ENCODE measurements around the gene GPRC5A.

Gene GPRC5A

DNA sequence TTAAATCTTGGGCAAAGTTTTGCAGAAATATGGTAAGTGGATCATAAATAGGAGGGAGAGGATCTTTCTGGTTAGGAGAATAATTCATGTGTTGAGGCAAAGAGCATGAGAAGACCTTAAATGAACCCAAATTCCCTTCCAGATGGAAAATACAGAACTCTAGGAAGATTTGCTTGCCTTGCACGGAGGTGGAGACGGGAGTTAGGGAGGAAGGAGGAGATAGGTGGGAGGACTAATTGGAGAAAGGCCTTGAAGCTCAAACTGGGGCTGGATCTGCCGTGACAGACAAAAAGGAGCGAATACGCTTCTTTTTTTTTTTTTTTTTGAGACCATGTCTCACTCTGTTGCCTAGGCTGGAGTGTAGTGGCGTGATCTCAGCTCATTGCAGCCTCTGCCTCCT lies 5.9 kb downstream of the GPRC5A start:
- no peak for TF ChIP-seq CTCF (IDR thresholded peaks at IDR 0.05; ENCODE audit: borderline replicate concordance, insufficient read depth, low read depth, low read length)
- H3K4me3 ChIP-seq (ENCODE audit: low read depth, low read length), result no peak overlapping the region

DNA sequence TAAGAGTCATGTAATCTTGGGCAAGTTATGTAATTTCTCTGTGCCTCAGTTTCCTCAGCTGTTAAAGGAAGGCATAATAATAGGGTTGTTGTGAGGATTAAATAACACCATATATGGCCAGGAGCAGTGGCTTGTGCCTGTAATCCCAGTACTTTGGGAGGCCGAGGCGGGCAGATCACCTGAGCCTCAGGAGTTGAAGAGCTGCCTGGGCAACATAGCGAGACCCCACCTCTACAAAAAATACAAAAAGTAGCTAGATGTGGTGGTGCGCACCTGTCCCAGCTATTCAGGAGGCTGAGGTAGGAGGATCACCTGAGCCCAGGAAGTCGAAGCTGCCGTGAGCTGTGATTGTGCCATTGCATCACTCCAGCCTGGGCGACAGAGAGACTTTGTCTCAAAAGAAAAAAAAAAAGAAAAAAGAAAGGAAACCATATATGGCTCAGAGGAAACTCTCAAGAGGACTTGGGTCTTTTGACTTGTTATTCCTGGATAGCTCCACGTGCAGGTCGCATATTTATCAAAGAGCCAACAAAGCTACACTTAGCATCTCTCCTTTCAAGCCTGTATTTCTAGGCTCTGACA lies 6.9 kb downstream of the GPRC5A start:
- TF ChIP-seq CTCF (IDR thresholded peaks at IDR 0.05; ENCODE audit: borderline replicate concordance, insufficient read depth, low read depth, low read length), result no peak
- no peak overlapping the region for H3K4me3 ChIP-seq (ENCODE audit: low read depth, low read length)

DNA sequence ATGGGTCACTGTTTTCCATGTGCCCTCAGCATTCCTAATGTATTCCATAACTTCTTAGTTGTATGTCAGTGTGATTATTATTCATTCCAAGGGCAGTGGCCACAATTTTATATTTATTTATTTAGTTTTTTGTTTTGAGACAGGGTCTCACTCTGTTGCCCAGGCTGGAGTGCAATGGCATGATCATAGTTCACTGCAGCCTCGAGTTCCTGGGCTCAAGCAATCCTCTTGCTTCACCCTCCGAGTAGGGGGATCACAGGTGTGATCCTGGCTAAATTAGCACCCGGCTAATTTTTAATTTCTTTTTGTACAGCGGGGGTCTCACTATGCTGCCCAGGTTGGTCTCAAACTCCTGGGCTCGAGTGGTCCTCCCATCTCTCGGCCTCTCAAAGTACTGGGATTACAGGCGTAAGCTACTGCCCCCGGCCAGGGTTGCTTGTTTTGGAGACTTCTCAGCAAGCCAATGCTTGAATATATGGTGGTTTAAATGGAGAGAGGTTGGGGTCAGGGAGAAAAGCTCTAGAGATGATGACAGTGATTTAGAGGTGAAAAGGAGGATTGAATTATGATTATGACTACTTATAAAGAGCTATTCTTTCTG lies 7.6 kb downstream of the GPRC5A start:
- no peak for TF ChIP-seq CTCF (IDR thresholded peaks at IDR 0.05; ENCODE audit: borderline replicate concordance, insufficient read depth, low read depth, low read length)

DNA sequence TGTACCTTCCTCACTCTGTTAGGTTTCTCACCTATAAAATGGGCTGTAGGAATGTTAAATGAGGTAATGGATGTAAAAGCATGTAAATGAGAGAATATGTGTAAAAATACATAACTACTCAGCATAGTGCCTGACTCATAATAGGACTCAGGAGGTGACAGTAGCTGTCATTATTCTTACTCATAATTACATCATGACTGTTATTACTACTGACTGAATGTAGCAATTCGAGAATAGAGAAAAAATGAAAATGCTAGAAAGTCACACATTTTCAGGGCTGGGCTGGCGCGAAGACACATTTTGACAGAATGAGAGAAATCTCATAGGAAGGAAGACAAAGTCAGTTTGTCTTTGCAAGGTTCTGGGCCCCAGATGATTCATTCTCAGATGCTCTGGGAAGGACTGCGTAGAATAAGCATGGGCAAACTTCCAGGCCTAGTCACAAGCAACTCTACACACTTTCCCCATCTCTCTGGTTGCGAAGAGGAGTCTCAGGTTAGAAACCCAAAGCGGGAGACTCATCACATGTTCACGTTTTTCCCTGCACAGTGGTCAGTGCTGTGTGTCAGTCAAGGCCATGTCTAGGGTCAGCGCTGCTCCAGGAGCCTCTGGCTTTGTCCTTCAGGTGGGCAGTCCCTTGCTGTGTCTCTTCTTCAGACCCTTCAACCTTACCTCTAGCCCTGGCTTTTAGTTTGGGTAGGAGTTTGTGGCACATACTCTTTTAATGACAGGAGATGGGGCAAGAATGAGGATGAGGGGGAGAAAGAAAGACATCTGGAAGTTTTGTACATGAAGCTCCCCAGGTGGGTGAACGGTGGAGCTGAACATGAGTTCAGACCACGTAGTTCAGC lies 8.4 kb downstream of the GPRC5A start:
- no peak overlapping the region for H3K4me3 ChIP-seq (ENCODE audit: low read depth, low read length)
- no peak for TF ChIP-seq CTCF (IDR thresholded peaks at IDR 0.05; ENCODE audit: borderline replicate concordance, insufficient read depth, low read depth, low read length)

More for the DNA sequence above, 7.6 kb downstream of the GPRC5A start:
- no peak overlapping the region for H3K4me3 ChIP-seq (ENCODE audit: low read depth, low read length)

DNA sequence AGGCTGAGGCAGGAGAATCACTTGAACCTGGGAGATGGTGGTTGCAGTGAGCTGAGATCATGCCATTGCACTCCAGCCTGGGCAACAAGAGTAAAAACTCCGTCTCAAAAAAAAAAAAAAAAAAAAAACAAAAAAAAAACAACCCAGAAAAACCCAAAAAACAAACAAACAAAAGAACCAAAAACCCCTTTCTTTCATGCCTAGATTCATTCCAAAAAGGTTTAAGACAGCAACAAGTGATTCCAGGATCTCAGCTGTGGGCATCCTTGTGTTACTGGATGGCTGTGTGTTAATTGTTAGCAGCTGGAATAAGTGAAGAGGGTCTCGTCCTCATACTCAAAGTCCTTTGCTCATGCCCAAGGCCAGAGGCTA lies 9.4 kb downstream of the GPRC5A start:
- no peak overlapping the region for H3K4me3 ChIP-seq (ENCODE audit: low read depth, low read length)
- TF ChIP-seq CTCF (IDR thresholded peaks at IDR 0.05; ENCODE audit: borderline replicate concordance, insufficient read depth, low read depth, low read length), result no peak

DNA sequence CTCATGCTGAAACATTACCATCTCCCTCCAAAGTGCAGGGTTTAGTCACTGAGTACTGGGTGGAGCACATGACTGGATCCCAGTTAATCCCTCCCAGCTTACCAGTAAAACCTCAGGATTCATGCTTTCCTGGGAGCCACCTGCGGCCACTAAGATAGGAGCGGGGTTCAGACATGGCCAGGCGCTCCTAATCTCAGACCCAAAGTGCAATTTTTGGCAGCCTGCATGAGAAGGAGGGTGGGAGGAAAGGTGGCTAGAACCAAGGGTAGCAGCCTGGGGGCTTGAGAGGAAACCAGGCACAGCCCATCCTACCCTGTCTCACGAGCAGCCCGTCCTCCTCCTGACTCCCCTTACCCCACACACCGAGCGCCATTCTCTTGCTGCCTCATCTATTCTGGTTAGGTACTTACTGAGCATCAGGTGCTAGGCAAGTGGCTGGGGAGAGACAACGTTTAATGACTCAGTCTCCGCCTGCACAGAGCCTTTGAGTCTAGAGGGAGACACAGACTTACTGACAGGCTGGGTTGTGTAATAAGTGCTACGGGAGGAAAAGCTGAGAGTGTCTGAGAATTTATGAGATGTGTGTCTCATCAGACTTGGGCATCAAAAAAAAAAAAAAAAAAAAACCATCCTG lies 9.9 kb downstream of the GPRC5A start:
- TF ChIP-seq CTCF (IDR thresholded peaks at IDR 0.05; ENCODE audit: borderline replicate concordance, insufficient read depth, low read depth, low read length), result no peak

More for the DNA sequence above, 9.9 kb downstream of the GPRC5A start:
- no peak overlapping the region for H3K4me3 ChIP-seq (ENCODE audit: low read depth, low read length)
